Measurements from ENCODE around the gene CACNA1S.

DNA sequence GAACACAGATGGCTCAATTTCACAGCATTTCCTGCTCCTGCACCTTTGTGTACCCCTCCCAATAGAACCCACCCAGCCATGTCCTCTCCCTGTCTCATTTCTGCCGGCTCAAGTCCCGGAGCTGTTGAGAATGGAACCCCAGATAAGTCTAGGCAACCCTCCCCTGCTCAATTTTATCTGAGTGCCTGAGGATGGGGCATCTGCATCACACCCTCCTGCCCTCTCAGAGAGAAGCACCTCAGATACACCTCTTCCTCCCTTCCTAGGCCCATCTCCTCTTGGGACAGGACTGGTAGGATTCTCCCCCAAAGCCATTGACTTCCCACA, 89.8 kb downstream of the CACNA1S start:
- TF ChIP-seq CTCF (conservative IDR thresholded peaks at IDR 0.05; ENCODE audit: low read length), result no peak
- no peak for TF ChIP-seq EZH2phosphoT487 (IDR thresholded peaks at IDR 0.05; ENCODE audit: borderline replicate concordance, low read depth, low read length)
